KMS-11 (cell line): Measurements from ENCODE around the gene NT5C2.

ENCODE experiments used
- H2AFZ ChIP-seq: fragments of 200-600 bp; sonication (generic); 2 replicates; pipeline ENCODE4 v1.6.1; 2016; ENCODE audit warnings: antibody characterized with exemption, mixed run types, low read depth
- H3K27ac ChIP-seq: fragments of 200-600 bp; sonication (generic); 2 replicates; pipeline ENCODE4 v1.6.1; 2016; ENCODE audit warnings: mild to moderate bottlenecking, mixed run types
- H3K27me3 ChIP-seq: fragments of 200-600 bp; sonication (generic); 2 replicates; pipeline ENCODE4 v1.6.1; 2017; ENCODE audit warnings: mild to moderate bottlenecking, low read depth, mixed run types, moderate library complexity; ENCODE audit not compliant: insufficient read depth
- H3K36me3 ChIP-seq: fragments of 200-600 bp; sonication (generic); 2 replicates; pipeline ENCODE4 v1.6.1; 2017; ENCODE audit warnings: mild to moderate bottlenecking, mixed run types; ENCODE audit not compliant: insufficient read depth
- H3K4me1 ChIP-seq: fragments of 200-600 bp; sonication (generic); 2 replicates; pipeline ENCODE4 v1.6.1; 2016; ENCODE audit warnings: mild to moderate bottlenecking, low read depth, mixed run types; ENCODE audit not compliant: poor library complexity, severe bottlenecking
- H3K4me2 ChIP-seq: fragments of 200-600 bp; sonication (generic); 2 replicates; pipeline ENCODE4 v1.7.0; 2016; ENCODE audit warnings: mild to moderate bottlenecking, mixed run types
- H3K4me3 ChIP-seq: fragments of 200-600 bp; sonication (generic); IDR thresholded peaks from 2 replicates; pipeline ENCODE4 v1.6.1; 2017; ENCODE audit warnings: low read depth, low read length, mixed read lengths; ENCODE audit not compliant: insufficient read depth
- H3K79me2 ChIP-seq: fragments of 200-600 bp; sonication (generic); 2 replicates; pipeline ENCODE4 v1.6.1; 2016; ENCODE audit warnings: low read depth, mixed run types; ENCODE audit not compliant: insufficient read depth
- H3K9ac ChIP-seq: fragments of 200-600 bp; sonication (generic); 2 replicates; pipeline ENCODE4 v1.6.1; 2016; ENCODE audit warnings: mild to moderate bottlenecking, mixed run types
- H4K20me1 ChIP-seq: fragments of 200-600 bp; sonication (generic); 2 replicates; pipeline ENCODE4 v1.6.1; 2016; ENCODE audit warnings: mild to moderate bottlenecking, mixed run types; ENCODE audit not compliant: insufficient read depth
- CTCF ChIP-seq: fragments of 200-600 bp; sonication (generic); conservative IDR thresholded peaks from 2 replicates; pipeline ENCODE4 v1.6.1; 2017; ENCODE audit warnings: low read depth, mild to moderate bottlenecking, antibody characterized with exemption, low read length, moderate library complexity, mixed read lengths

The NT5C2 gene

GRCh38 chr10:103232772-103233488 lies 39.9 kb upstream of the NT5C2 start:
- Histone ChIP-seq H3K36me3 (no peaks in the 10 kb centered on the region), H3K4me3 (no peak overlapping the region), H3K4me1 (no peaks in the 10 kb centered on the region), H3K79me2 (no peaks in the 10 kb centered on the region), H4K20me1 (no peaks in the 10 kb centered on the region), H3K27ac (no peak overlapping the region), H3K9ac (no peak overlapping the region), H2AFZ (no peak overlapping the region), H3K4me2 (no peak overlapping the region), H3K27me3 (no peaks in the 10 kb centered on the region)
- TF ChIP-seq CTCF, result no peak

- no peak overlapping the region for H3K27ac ChIP-seq
- no peaks in the 10 kb centered on the region for H4K20me1 ChIP-seq
- H3K36me3 ChIP-seq, result no peaks in the 10 kb centered on the region
- H3K4me1 ChIP-seq, result no peaks in the 10 kb centered on the region
- no peak for TF ChIP-seq CTCF
- H2AFZ ChIP-seq, result no peak overlapping the region
- H3K79me2 ChIP-seq, result no peaks in the 10 kb centered on the region
- H3K27me3 ChIP-seq, result no peaks in the 10 kb centered on the region
- H3K4me3 ChIP-seq, result no peak overlapping the region
- no peak overlapping the region for H3K9ac ChIP-seq
- H3K4me2 ChIP-seq, result no peak overlapping the region
These were observed 39.1 kb upstream of the NT5C2 start for GRCh38 chr10:103232131-103232673.

- Histone ChIP-seq H3K9ac (no peak overlapping the region), H3K36me3 (no peaks in the 10 kb centered on the region), H3K79me2 (no peaks in the 10 kb centered on the region), H3K4me1 (no peaks in the 10 kb centered on the region), H3K4me2 (no peak overlapping the region), H3K27me3 (no peaks in the 10 kb centered on the region), H2AFZ (no peak overlapping the region), H4K20me1 (no peaks in the 10 kb centered on the region), H3K4me3 (no peak overlapping the region), H3K27ac (no peak overlapping the region)
- no peak for TF ChIP-seq CTCF
These were observed 38.0 kb upstream of the NT5C2 start for GRCh38 chr10:103231047-103231551.

GRCh38 chr10:103227416-103227815 lies 34.3 kb upstream of the NT5C2 start:
- Histone ChIP-seq H3K4me2 (no peak overlapping the region), H3K36me3 (no peaks in the 10 kb centered on the region), H3K27ac (no peak overlapping the region), H2AFZ (no peak overlapping the region), H4K20me1 (no peaks in the 10 kb centered on the region), H3K27me3 (no peaks in the 10 kb centered on the region), H3K9ac (no peak overlapping the region), H3K4me1 (no peaks in the 10 kb centered on the region), H3K79me2 (no peaks in the 10 kb centered on the region), H3K4me3 (no peak overlapping the region)
- no peak for TF ChIP-seq CTCF
